Endothelial cell of umbilical vein (primary cell): ENCODE measurements around the gene PPP1R3E. TPM values are rescaled to one million over a fixed set of nuclear protein-coding genes. Genes with fewer than 3 reads are reported as not detected.
A peak's percentile ranks its signal among the peaks of the same experiment; 100 is the strongest.

Source experiments
- BruUV-seq: library from RNA; stranded (reverse); fragments of 400-500 nt; replicated peaks from 2 replicates; lab custom pipeline; 2021; lab: Mats Ljungman, UMichigan
- CTCF ChIA-PET: fragments of 300-600, 350-600 bp; sonication (Branson Sonifier 250); formaldehyde crosslinking; loops from one replicate; lab custom pipeline; 2021; ENCODE audit warnings: antibody characterized with exemption, inconsistent platforms; lab: Charles Lee
- POLR2A ChIA-PET: fragments of 300-600, 350-600 bp; sonication (Branson Sonifier 250); formaldehyde crosslinking; loops from one replicate; lab custom pipeline; 2021; ENCODE audit warnings: antibody characterized with exemption, inconsistent platforms; lab: Charles Lee
- DNase-seq: peaks from one replicate; pipeline ENCODE4 v3.0.0-alpha.2; 2011; ENCODE audit warnings: low read depth, low spot score
- FAIRE-seq: peaks from 2 replicates; lab custom pipeline; 2011; peaks lifted over from hg19 to GRCh38; lab: Jason Lieb, UNC
- H2AFZ ChIP-seq: 2 replicates; pipeline ENCODE4 v1.6.0; 2012; ENCODE audit warnings: low read depth, low read length, control low read depth, inconsistent platforms
- H3K27ac ChIP-seq: 2 replicates; pipeline ENCODE4 v1.5.1; 2011; ENCODE audit warnings: low read depth, mild to moderate bottlenecking, control low read depth, low read length, moderate library complexity; ENCODE audit not compliant: insufficient read depth
- H3K27me3 ChIP-seq, 2 experiments: 2 replicates each; pipeline versions ENCODE4 v1.6.0 to v1.6.1; 2011; ENCODE audit warnings: low read length in 2 of 2, mixed read lengths in 1 of 2; ENCODE audit not compliant: control insufficient read depth in 2 of 2, insufficient read depth in 2 of 2
- H3K36me3 ChIP-seq, 2 experiments: 2 replicates in 1 of 2; 3 replicates in 1 of 2; pipeline ENCODE4 v1.5.1; 2011; ENCODE audit warnings: low read length in 2 of 2, mild to moderate bottlenecking in 1 of 2, moderate library complexity in 1 of 2; ENCODE audit not compliant: control insufficient read depth in 2 of 2, insufficient read depth in 2 of 2; ENCODE audit errors: extremely low read depth in 1 of 2
- H3K4me1 ChIP-seq: 3 replicates; pipeline ENCODE4 v1.5.1; 2011; ENCODE audit warnings: mild to moderate bottlenecking, low read length; ENCODE audit not compliant: control insufficient read depth, insufficient read depth; ENCODE audit errors: extremely low read depth
- H3K4me2 ChIP-seq: 2 replicates; pipeline ENCODE4 v1.6.1; 2011; ENCODE audit warnings: low read length, control low read depth, mixed read lengths; ENCODE audit not compliant: insufficient read depth
- H3K4me3 ChIP-seq, 3 experiments: fragments of 200-600 bp in 1 of 3; sonication (generic), shearing (Covaris generic) in 1 of 3; replicated peaks in 1 of 3; 2 replicates each; pipeline ENCODE4 v1.5.1; 2011 to 2016; ENCODE audit warnings: control low read depth in 3 of 3, low read length in 3 of 3, mild to moderate bottlenecking in 2 of 3, inconsistent platforms in 1 of 3, low read depth in 1 of 3, moderate library complexity in 1 of 3; ENCODE audit not compliant: insufficient read depth in 1 of 3
- H3K79me2 ChIP-seq: 2 replicates; pipeline ENCODE4 v1.6.0; 2012; ENCODE audit warnings: low read length, inconsistent platforms; ENCODE audit not compliant: control insufficient read depth, insufficient read depth
- H3K9ac ChIP-seq: replicated peaks from 2 replicates; pipeline ENCODE3; 2011; ENCODE audit warnings: low read length, control low read depth; ENCODE audit not compliant: insufficient read depth; ENCODE audit errors: extremely low read depth
- H3K9me1 ChIP-seq: replicated peaks from 3 replicates; pipeline ENCODE4 v1.6.0; 2011; ENCODE audit warnings: mild to moderate bottlenecking, low read length; ENCODE audit not compliant: control insufficient read depth, insufficient read depth; ENCODE audit errors: extremely low read depth
- H3K9me3 ChIP-seq: replicated peaks from 2 replicates; pipeline ENCODE4 v1.5.1; 2012; ENCODE audit warnings: low read length, inconsistent platforms; ENCODE audit not compliant: control insufficient read depth, insufficient read depth
- H4K20me1 ChIP-seq: replicated peaks from 2 replicates; pipeline ENCODE3; 2011; ENCODE audit warnings: mild to moderate bottlenecking, low read length; ENCODE audit not compliant: control insufficient read depth, insufficient read depth; ENCODE audit errors: extremely low read depth
- EZH2 ChIP-seq: IDR thresholded peaks from 2 replicates; pipeline ENCODE4 v1.6.1; 2012; ENCODE audit warnings: borderline replicate concordance, low read depth, mild to moderate bottlenecking, moderate library complexity, low read length, inconsistent platforms; ENCODE audit not compliant: severe bottlenecking
- GATA2 ChIP-seq: IDR thresholded peaks from 2 replicates; pipeline ENCODE4 v1.7.0; 2011; ENCODE audit warnings: low read depth, mild to moderate bottlenecking, moderate library complexity, mixed read lengths, low read length; ENCODE audit not compliant: insufficient read length, insufficient read depth
- JUN ChIP-seq: IDR thresholded peaks from 2 replicates; pipeline ENCODE4 v1.6.1; 2011; ENCODE audit warnings: borderline replicate concordance, low read depth; ENCODE audit not compliant: insufficient read length, insufficient read depth
- POLR2AphosphoS5 ChIP-seq: IDR thresholded peaks from 2 replicates; pipeline ENCODE4 v1.6.1; 2012; ENCODE audit warnings: low read depth, mild to moderate bottlenecking, control low read depth, low read length, moderate library complexity; ENCODE audit not compliant: insufficient read depth
- dilution Hi-C: fragments of 300-500 bp; cut with MboI; formaldehyde crosslinking; loops from one replicate; pipeline ENCODE4 v1.15.0; 2019; ENCODE audit warnings: low sequenced_read_pairs; ENCODE audit not compliant: extremely low pct_ligation_motif_present
- intact Hi-C: fragments of 100-400 bp; cut with micrococcal nuclease; formaldehyde crosslinking; loops from one replicate; pipeline ENCODE4 v1.10.0; 2022
- polyA plus RNA-seq, 4 experiments: library from polyadenylated mRNA; depleted of rRNA in 3 of 4; stranded (reverse) in 3 of 4; unstranded in 1 of 4; fragments of >200 nt; gene quantifications; 2 replicates each; pipeline versions ENCODE4 v1.2.1 to v1.2.3, GENCODE V29; 2011 to 2012; ENCODE audit warnings: missing spikeins in 1 of 4
- total RNA-seq: library from RNA; stranded (reverse); gene quantifications from 2 replicates; pipeline ENCODE4 v1.2.3, GENCODE V29; 2021
- TF ChIP-seq, protein P1 (sequence below), 2 donors: IDR thresholded peaks; 1 replicate in 1 of 2; 2 replicates in 1 of 2; pipeline ENCODE4 v1.5.1; 2011; ENCODE audit warnings: low read length in 2 of 2, mild to moderate bottlenecking in 2 of 2, moderate library complexity in 2 of 2, control low read depth in 1 of 2, inconsistent platforms in 1 of 2, low read depth in 1 of 2; ENCODE audit not compliant: insufficient read depth in 1 of 2; ENCODE audit errors: extremely low read depth in 1 of 2

The PPP1R3E gene
- total and polyA plus RNA-seq, 2 donors (not counting 3 experiments of a cell fraction or from before 2014, with no cell fraction given), result 4.3 to 7.4 TPM

DNA sequence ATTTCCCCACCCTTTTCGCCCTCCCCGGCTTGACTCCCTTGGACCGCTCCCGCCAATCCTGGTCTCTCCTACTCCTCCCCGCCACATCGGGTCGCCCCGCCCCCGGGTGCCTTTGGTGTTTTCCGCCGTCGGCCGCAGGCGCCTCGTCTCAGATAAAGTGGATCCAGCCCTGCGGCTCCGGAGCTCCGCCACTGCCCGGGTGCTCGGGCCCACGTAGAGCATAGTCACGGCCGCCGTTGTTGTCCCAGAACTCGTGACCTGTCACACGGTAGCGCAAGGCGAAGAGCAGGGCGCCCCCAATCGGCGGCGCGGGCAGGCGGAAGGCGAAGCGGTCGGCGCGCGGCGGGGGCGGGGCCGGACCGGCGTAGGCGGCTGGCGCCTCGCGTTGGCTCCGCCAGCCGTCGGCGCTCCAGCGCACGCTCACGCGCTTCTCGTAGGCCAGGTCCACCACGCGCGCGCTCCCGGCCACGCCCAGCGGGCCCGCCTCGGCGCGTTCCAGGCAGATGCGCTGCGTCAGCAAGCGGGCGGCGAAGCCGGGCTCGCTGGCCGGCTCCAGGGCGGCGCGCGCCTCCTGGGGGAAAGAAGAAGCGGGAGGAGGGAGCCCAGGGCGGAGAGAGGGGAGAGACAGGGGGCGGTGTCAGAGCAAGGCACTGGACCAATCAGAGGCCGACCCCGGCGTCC lies 1.2 kb downstream of the PPP1R3E start:
- H3K9ac ChIP-seq, result peak overlapping the region; percentile 92
- H3K4me1 ChIP-seq, result peaks cover 18% of the 10 kb centered on the region
- H4K20me1 ChIP-seq, result no peaks in the 10 kb centered on the region
- H3K4me3 ChIP-seq, result peak overlapping the region; percentile 30 to 79 (median 76)
- H3K9me3 ChIP-seq, result no peaks in the 10 kb centered on the region
- ChIA-PET POLR2A (interaction anchor here (0.6 to 2.0 kb wide), 3 partner anchors 14 to 20 kb away, joined by 3 to 13 read pairs (median 5); partner anchors contain the start of gene PABPN1), CTCF (interaction anchor here (0.7 to 4.0 kb wide), 10 partner anchors 14 to 232 kb away, joined by 3 to 53 read pairs (median 6); partner anchors contain the start of genes HOMEZ and PABPN1)
- DNase-seq (peak; percentile 99), FAIRE-seq (peak; percentile 93)
- peak overlapping the region; percentile 78 for H3K4me2 ChIP-seq
- BruUV-seq, result TSS peak; percentile 26
- dilution Hi-C loops (no loop called here), intact Hi-C loops (loop anchor here (1.0 kb wide), 5 partner anchors 15 to 180 kb away; partner anchors contain the start of genes HOMEZ, NGDN and PABPN1)
- H3K36me3 ChIP-seq, result no peaks in the 10 kb centered on the region
- H3K27ac ChIP-seq, result peak overlapping the region; percentile 75
- H2AFZ ChIP-seq, result peak overlapping the region; percentile 93
- H3K79me2 ChIP-seq, result peaks cover 2% of the 10 kb centered on the region
- TF ChIP-seq GATA2 (no peak), JUN (no peak), EZH2 (no peak), POLR2AphosphoS5 (peak; percentile 36)
- TF ChIP-seq, protein P1, sequence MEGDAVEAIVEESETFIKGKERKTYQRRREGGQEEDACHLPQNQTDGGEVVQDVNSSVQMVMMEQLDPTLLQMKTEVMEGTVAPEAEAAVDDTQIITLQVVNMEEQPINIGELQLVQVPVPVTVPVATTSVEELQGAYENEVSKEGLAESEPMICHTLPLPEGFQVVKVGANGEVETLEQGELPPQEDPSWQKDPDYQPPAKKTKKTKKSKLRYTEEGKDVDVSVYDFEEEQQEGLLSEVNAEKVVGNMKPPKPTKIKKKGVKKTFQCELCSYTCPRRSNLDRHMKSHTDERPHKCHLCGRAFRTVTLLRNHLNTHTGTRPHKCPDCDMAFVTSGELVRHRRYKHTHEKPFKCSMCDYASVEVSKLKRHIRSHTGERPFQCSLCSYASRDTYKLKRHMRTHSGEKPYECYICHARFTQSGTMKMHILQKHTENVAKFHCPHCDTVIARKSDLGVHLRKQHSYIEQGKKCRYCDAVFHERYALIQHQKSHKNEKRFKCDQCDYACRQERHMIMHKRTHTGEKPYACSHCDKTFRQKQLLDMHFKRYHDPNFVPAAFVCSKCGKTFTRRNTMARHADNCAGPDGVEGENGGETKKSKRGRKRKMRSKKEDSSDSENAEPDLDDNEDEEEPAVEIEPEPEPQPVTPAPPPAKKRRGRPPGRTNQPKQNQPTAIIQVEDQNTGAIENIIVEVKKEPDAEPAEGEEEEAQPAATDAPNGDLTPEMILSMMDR (IDR thresholded peaks at IDR 0.05; ENCODE audit: extremely low read depth in 1 of 2, insufficient read depth in 1 of 2, low read depth in 1 of 2, low read length in 2 of 2), result peak; percentile 79 to 91
- no peaks in the 10 kb centered on the region for H3K9me1 ChIP-seq
- no peaks in the 10 kb centered on the region for H3K27me3 ChIP-seq
